Measurements from ENCODE around the gene SSBP2.

SSBP2 gene

GRCh38 chr5:81776258-81776657 is 25.4 kb upstream of the SSBP2 start:
- no peak for TF ChIP-seq CTCF (IDR thresholded peaks at IDR 0.05; ENCODE audit: poor library complexity, severe bottlenecking)
- ATAC-seq (ENCODE audit: low read depth) (no peak), DNase-seq (ENCODE audit: low spot score) (no peak)
- H3K4me1 ChIP-seq (ENCODE audit: insufficient read depth, poor library complexity, severe bottlenecking), result peaks cover 8% of the 10 kb centered on the region
- no peak overlapping the region for H3K4me3 ChIP-seq (ENCODE audit: severe bottlenecking)
- no peaks in the 10 kb centered on the region for H3K27me3 ChIP-seq (ENCODE audit: insufficient read depth, poor library complexity, severe bottlenecking)
- no peak overlapping the region for H3K27ac ChIP-seq (ENCODE audit: poor library complexity, severe bottlenecking)
- H3K36me3 ChIP-seq (ENCODE audit: low read depth), result no peaks in the 10 kb centered on the region
- H3K9me3 ChIP-seq (ENCODE audit: severe bottlenecking), result no peaks in the 10 kb centered on the region

- H3K36me3 ChIP-seq (ENCODE audit: low read depth), result no peaks in the 10 kb centered on the region
- no peak overlapping the region for H3K27ac ChIP-seq (ENCODE audit: poor library complexity, severe bottlenecking)
- no peak for ATAC-seq (ENCODE audit: low read depth)
Observed at GRCh38 chr5:81774374-81774773, 23.5 kb upstream of the SSBP2 start.

GRCh38 chr5:81773574-81773973 is 22.7 kb upstream of the SSBP2 start:
- DNase-seq (ENCODE audit: low spot score) (no peak), ATAC-seq (ENCODE audit: low read depth) (no peak)
- H3K36me3 ChIP-seq (ENCODE audit: low read depth), result no peaks in the 10 kb centered on the region
- TF ChIP-seq CTCF (IDR thresholded peaks at IDR 0.05; ENCODE audit: poor library complexity, severe bottlenecking), result no peak
- H3K4me3 ChIP-seq (ENCODE audit: severe bottlenecking), result no peak overlapping the region
- H3K4me1 ChIP-seq (ENCODE audit: insufficient read depth, poor library complexity, severe bottlenecking), result peaks cover 10% of the 10 kb centered on the region
- no peaks in the 10 kb centered on the region for H3K9me3 ChIP-seq (ENCODE audit: severe bottlenecking)
- no peak overlapping the region for H3K27ac ChIP-seq (ENCODE audit: poor library complexity, severe bottlenecking)
- H3K27me3 ChIP-seq (ENCODE audit: insufficient read depth, poor library complexity, severe bottlenecking), result no peaks in the 10 kb centered on the region

More at GRCh38 chr5:81774374-81774773, 23.5 kb upstream of the SSBP2 start:
- DNase-seq (ENCODE audit: low spot score), result no peak
- no peaks in the 10 kb centered on the region for H3K27me3 ChIP-seq (ENCODE audit: insufficient read depth, poor library complexity, severe bottlenecking)
- H3K4me1 ChIP-seq (ENCODE audit: insufficient read depth, poor library complexity, severe bottlenecking), result peaks cover 8% of the 10 kb centered on the region
- H3K4me3 ChIP-seq (ENCODE audit: severe bottlenecking), result no peak overlapping the region
- H3K9me3 ChIP-seq (ENCODE audit: severe bottlenecking), result no peaks in the 10 kb centered on the region
- no peak for TF ChIP-seq CTCF (IDR thresholded peaks at IDR 0.05; ENCODE audit: poor library complexity, severe bottlenecking)

GRCh38 chr5:81773161-81773560 is 22.3 kb upstream of the SSBP2 start:
- Histone ChIP-seq H3K9me3 (ENCODE audit: severe bottlenecking) (no peaks in the 10 kb centered on the region), H3K27ac (ENCODE audit: poor library complexity, severe bottlenecking) (no peak overlapping the region), H3K36me3 (ENCODE audit: low read depth) (no peaks in the 10 kb centered on the region), H3K4me3 (ENCODE audit: severe bottlenecking) (no peak overlapping the region), H3K27me3 (ENCODE audit: insufficient read depth, poor library complexity, severe bottlenecking) (no peaks in the 10 kb centered on the region), H3K4me1 (ENCODE audit: insufficient read depth, poor library complexity, severe bottlenecking) (peaks cover 13% of the 10 kb centered on the region)
- TF ChIP-seq CTCF (IDR thresholded peaks at IDR 0.05; ENCODE audit: poor library complexity, severe bottlenecking), result no peak
- ATAC-seq (ENCODE audit: low read depth), result no peak
- DNase-seq (ENCODE audit: low spot score), result no peak

GRCh38 chr5:81772488-81772887 is 21.6 kb upstream of the SSBP2 start:
- ATAC-seq (ENCODE audit: low read depth), result no peak
- no peaks in the 10 kb centered on the region for H3K27me3 ChIP-seq (ENCODE audit: insufficient read depth, poor library complexity, severe bottlenecking)
- H3K9me3 ChIP-seq (ENCODE audit: severe bottlenecking), result no peaks in the 10 kb centered on the region
- H3K36me3 ChIP-seq (ENCODE audit: low read depth), result no peaks in the 10 kb centered on the region
- DNase-seq (ENCODE audit: low spot score), result no peak
- peaks cover 13% of the 10 kb centered on the region for H3K4me1 ChIP-seq (ENCODE audit: insufficient read depth, poor library complexity, severe bottlenecking)
- TF ChIP-seq CTCF (IDR thresholded peaks at IDR 0.05; ENCODE audit: poor library complexity, severe bottlenecking), result no peak
- H3K27ac ChIP-seq (ENCODE audit: poor library complexity, severe bottlenecking), result no peak overlapping the region
- no peak overlapping the region for H3K4me3 ChIP-seq (ENCODE audit: severe bottlenecking)

All from RWPE2 (cell line).